GM21515 (cell line): ENCODE measurements around the gene APOL6.
"Not testable (repeated sequence)": the region's sequence is repeated elsewhere in the genome, so short reads cannot be mapped to it uniquely, and the experiment has no call there.

ENCODE experiments used
- ATAC-seq: cut with Tn5 transposase; IDR thresholded peaks from one replicate; pipeline ENCODE4 v1.9.1; 2021; ENCODE audit not compliant: unreplicated experiment

The APOL6 gene

GRCh38 chr22:35617137-35617755 is 31.0 kb upstream of the APOL6 start, which contains the start of gene MB:
MB (minus strand) TSS chr22:35617329; CDS start chr22:35617257, 72 bp downstream.
- ATAC-seq: no peak

- no peak for ATAC-seq
Measured at GRCh38 chr22:35618427-35619223, 29.6 kb upstream of the APOL6 start.

- ATAC-seq: no peak
Measured at GRCh38 chr22:35619336-35620094, 28.7 kb upstream of the APOL6 start.

- ATAC-seq: no peak
Measured at GRCh38 chr22:35620624-35621251, 27.5 kb upstream of the APOL6 start.

- ATAC-seq: no peak
Measured at GRCh38 chr22:35621451-35621850, 26.8 kb upstream of the APOL6 start.

GRCh38 chr22:35622191-35622913 is 25.9 kb upstream of the APOL6 start:
- ATAC-seq: no peak

GRCh38 chr22:35623885-35624284 is 24.4 kb upstream of the APOL6 start:
- not testable (repeated sequence) for ATAC-seq

- ATAC-seq: no peak
Measured at GRCh38 chr22:35624547-35624946, 23.7 kb upstream of the APOL6 start.

GRCh38 chr22:35625763-35626432 is 22.3 kb upstream of the APOL6 start:
- ATAC-seq: no peak

GRCh38 chr22:35627267-35628041 is 20.8 kb upstream of the APOL6 start:
- no peak for ATAC-seq

- ATAC-seq: no peak
Measured at GRCh38 chr22:35628732-35629131, 19.5 kb upstream of the APOL6 start.

- ATAC-seq: no peak
Measured at GRCh38 chr22:35629406-35630216, 18.6 kb upstream of the APOL6 start.

- no peak for ATAC-seq
Measured at GRCh38 chr22:35630387-35630793, 17.9 kb upstream of the APOL6 start.

GRCh38 chr22:35630891-35631290 is 17.4 kb upstream of the APOL6 start:
- no peak for ATAC-seq

- ATAC-seq: no peak
Measured at GRCh38 chr22:35631597-35631996, 16.6 kb upstream of the APOL6 start.

GRCh38 chr22:35632935-35633334 is 15.3 kb upstream of the APOL6 start:
- ATAC-seq: no peak

- ATAC-seq: no peak
Measured at GRCh38 chr22:35633520-35633919, 14.7 kb upstream of the APOL6 start.

- ATAC-seq: no peak
Measured at GRCh38 chr22:35634015-35634414, 14.2 kb upstream of the APOL6 start.
